Activated CD4-positive, alpha-beta memory T cell treated with anti-CD3 and anti-CD28 coated beads, Interleukin-2, amount 10 ng/mL, durations not matched to agents 7 days and 5 days (primary cell): Measurements from ENCODE around the gene PAX8. TPM values are rescaled to one million over a fixed set of nuclear protein-coding genes. Genes with fewer than 3 reads are reported as not detected.
"Not testable (repeated sequence)": the region's sequence is repeated elsewhere in the genome, so short reads cannot be mapped to it uniquely, and the experiment has no call there.

Experiments
- CTCF ChIA-PET: fragments of 350-600 bp; sonication (Branson Sonifier 250); formaldehyde crosslinking; loops from one replicate; lab custom pipeline; 2021; ENCODE audit warnings: antibody characterized with exemption, inconsistent platforms; lab: Charles Lee
- POLR2A ChIA-PET: fragments of 350-600 bp; sonication (Branson Sonifier 250); formaldehyde crosslinking; loops from one replicate; lab custom pipeline; 2021; ENCODE audit warnings: antibody characterized with exemption; lab: Charles Lee
- DNase-seq: peaks from one replicate; pipeline ENCODE4 v3.0.0-alpha.2; 2020
- H3K27ac Mint-ChIP-seq: one replicate; pipeline ENCODE4 v1.8.0; 2021; ENCODE audit warnings: mild to moderate bottlenecking, mixed read lengths
- H3K27me3 Mint-ChIP-seq: one replicate; pipeline ENCODE4 v1.8.0; 2021; ENCODE audit warnings: mixed read lengths
- H3K36me3 Mint-ChIP-seq: one replicate; pipeline ENCODE4 v1.8.0; 2021; ENCODE audit warnings: low read depth, mixed read lengths
- H3K4me1 Mint-ChIP-seq: one replicate; pipeline ENCODE4 v1.8.0; 2021; ENCODE audit warnings: mixed read lengths
- H3K4me3 Mint-ChIP-seq: one replicate; pipeline ENCODE4 v1.8.0; 2021; ENCODE audit warnings: mild to moderate bottlenecking, mixed read lengths
- H3K9me3 Mint-ChIP-seq: one replicate; pipeline ENCODE4 v1.8.0; 2021; ENCODE audit warnings: mixed read lengths
- total RNA-seq, 2 experiments: library from RNA; stranded (reverse); gene quantifications; one replicate each; pipeline ENCODE4 v1.2.3, GENCODE V29; 2021

PAX8 gene
- total RNA-seq, 2 experiments from 2014 or later = 1.7 TPM

DNA sequence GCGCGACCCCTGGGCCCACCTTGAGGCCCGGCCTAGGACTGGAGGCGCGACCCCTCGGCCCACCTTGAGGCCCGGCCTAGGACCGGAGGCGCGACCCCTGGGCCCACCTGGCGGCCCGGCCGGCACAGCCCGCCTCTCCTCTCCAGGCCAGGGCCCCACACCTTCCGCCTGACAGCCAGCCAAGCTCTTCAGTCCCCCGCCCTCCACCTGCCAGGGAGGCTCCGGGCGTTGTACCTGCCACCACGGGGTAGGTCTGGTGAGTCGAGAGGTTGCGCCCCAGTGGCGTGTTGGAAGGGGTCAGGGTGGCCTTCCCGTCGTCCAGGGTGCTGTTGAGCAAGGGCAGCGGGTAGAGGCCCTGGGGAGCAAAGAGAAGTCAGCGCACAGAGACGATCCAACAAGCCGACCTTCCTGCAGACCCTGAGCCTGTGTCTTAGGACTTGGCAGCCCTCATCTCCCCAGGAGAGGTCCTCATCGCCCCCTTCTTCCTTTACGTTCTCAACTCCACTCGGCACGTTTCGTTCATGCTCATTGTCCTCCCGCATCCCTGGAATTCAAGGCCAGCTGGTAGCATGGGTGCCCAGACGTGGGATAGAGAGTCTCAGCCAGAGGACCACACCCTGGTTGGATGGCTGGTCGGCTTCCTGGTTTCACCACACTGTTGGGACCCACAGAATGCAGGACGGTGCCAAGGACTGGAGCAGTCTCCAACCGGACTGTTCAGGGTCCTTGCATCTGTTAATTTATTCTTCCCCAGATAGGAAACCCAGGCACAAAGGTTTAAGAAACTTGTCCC is 42.2 kb downstream of the PAX8 start:
- Mint-ChIP-seq H3K27ac (peak overlapping the region; percentile 74), H3K27me3 (peaks cover 1% of the 10 kb centered on the region), H3K9me3 (no peaks in the 10 kb centered on the region), H3K4me1 (peaks cover 52% of the 10 kb centered on the region), H3K36me3 (peaks cover 39% of the 10 kb centered on the region), H3K4me3 (peak overlapping the region; percentile 71)
- no peak for DNase-seq
- CTCF ChIA-PET = interaction anchor here (4.3 kb wide), 1 partner anchor 12 kb away, joined by 19 read pairs; no protein-coding TSS in a partner anchor
- POLR2A ChIA-PET = no interaction called here

GRCh38 chr2:113235347-113236226 is 43.1 kb downstream of the PAX8 start:
- CTCF ChIA-PET = interaction anchor here (1.0 to 2.3 kb wide), 9 partner anchors 11 to 156 kb away, joined by 3 to 13 read pairs (median 5); no protein-coding TSS in a partner anchor
- DNase-seq = peak; percentile 76
- not testable (repeated sequence) for H3K27me3 Mint-ChIP-seq, H3K9me3 Mint-ChIP-seq
- peak overlapping the region; percentile 87 for H3K27ac Mint-ChIP-seq
- POLR2A ChIA-PET = interaction anchor here (0.9 to 1.4 kb wide), 6 partner anchors 8 to 62 kb away, joined by 3 to 7 read pairs (median 3); partner anchors contain the start of gene PSD4
- H3K36me3 Mint-ChIP-seq = peaks cover 33% of the 10 kb centered on the region
- H3K4me1 Mint-ChIP-seq = peaks cover 51% of the 10 kb centered on the region
- peak overlapping the region; percentile 90 for H3K4me3 Mint-ChIP-seq

GRCh38 chr2:113234721-113235346 is 43.9 kb downstream of the PAX8 start:
- no peak for DNase-seq
- no peaks in the 10 kb centered on the region for H3K9me3 Mint-ChIP-seq
- CTCF ChIA-PET = interaction anchor here (1.0 to 2.3 kb wide), 9 partner anchors 12 to 155 kb away, joined by 3 to 13 read pairs (median 5); no protein-coding TSS in a partner anchor
- peak overlapping the region; percentile 90 for H3K4me3 Mint-ChIP-seq
- H3K27me3 Mint-ChIP-seq = peaks cover 1% of the 10 kb centered on the region
- H3K36me3 Mint-ChIP-seq = peaks cover 27% of the 10 kb centered on the region
- peak overlapping the region; percentile 87 for H3K27ac Mint-ChIP-seq
- peaks cover 53% of the 10 kb centered on the region for H3K4me1 Mint-ChIP-seq
- POLR2A ChIA-PET = interaction anchor here (0.9 to 1.4 kb wide), 6 partner anchors 9 to 61 kb away, joined by 3 to 7 read pairs (median 3); partner anchors contain the start of gene PSD4

DNA sequence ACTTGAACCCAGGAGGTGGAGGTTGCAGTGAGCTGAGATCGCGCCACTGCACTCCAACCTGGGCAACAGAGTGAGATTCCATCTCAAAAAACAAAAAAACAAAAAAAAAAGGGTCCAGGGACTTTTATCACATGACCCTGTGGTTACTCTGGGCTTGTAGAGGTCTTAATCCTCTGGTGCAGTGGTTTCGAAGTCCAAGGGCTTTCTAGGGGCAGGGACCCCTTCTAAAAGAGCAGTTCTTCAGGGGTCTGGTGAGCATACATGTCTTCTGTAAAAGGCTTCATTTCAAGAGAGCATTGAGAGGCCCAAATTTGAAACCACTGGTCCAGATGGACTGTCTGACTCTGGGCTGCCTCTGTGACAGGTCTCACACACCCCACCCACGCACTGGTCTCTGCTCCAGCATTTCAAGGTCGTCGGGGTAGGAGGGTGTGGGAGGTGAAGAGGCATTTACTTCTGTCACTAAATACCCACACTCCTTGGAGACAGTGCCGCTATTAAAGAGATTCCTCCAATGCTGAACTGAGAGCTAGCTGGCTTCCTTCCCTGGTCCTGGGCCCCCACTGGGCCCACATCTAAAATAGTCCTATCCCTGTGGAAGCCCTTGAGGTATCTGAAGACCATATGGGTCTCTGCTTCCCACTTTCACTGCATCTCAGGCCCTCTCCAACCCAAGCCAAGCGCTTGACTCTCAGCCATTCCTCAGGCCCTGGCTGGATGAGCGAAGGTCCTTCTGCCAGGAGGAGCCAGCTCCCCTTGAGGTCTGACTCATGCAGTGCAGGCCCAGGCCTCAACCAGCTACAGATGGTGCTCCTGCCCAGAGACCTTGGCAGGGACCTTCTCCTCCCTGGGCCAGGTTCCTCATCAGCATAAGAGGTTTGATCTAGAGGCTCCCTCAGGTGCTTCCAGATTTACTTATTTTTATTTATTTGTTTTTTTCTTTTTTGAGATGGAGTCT is 44.8 kb downstream of the PAX8 start:
- Mint-ChIP-seq H3K27me3 (peaks cover 1% of the 10 kb centered on the region), H3K27ac (no peak overlapping the region), H3K4me1 (peaks cover 53% of the 10 kb centered on the region), H3K36me3 (peaks cover 20% of the 10 kb centered on the region), H3K9me3 (no peaks in the 10 kb centered on the region), H3K4me3 (peak overlapping the region; percentile 15)
- DNase-seq = no peak
- POLR2A ChIA-PET = no interaction called here
- CTCF ChIA-PET = interaction anchor here (1.0 to 2.3 kb wide), 8 partner anchors 11 to 154 kb away, joined by 3 to 13 read pairs (median 4); no protein-coding TSS in a partner anchor

GRCh38 chr2:113232740-113233139 is 46.0 kb downstream of the PAX8 start:
- Mint-ChIP-seq H3K27me3 (peaks cover 1% of the 10 kb centered on the region), H3K36me3 (peaks cover 16% of the 10 kb centered on the region), H3K4me1 (peaks cover 58% of the 10 kb centered on the region), H3K27ac (no peak overlapping the region), H3K9me3 (no peaks in the 10 kb centered on the region), H3K4me3 (no peak overlapping the region)
- ChIA-PET POLR2A (no interaction called here), CTCF (interaction anchor here (0.7 to 1.0 kb wide), 2 partner anchors 27 to 160 kb away, joined by 3 to 4 read pairs; no protein-coding TSS in a partner anchor)
- DNase-seq = no peak

DNA sequence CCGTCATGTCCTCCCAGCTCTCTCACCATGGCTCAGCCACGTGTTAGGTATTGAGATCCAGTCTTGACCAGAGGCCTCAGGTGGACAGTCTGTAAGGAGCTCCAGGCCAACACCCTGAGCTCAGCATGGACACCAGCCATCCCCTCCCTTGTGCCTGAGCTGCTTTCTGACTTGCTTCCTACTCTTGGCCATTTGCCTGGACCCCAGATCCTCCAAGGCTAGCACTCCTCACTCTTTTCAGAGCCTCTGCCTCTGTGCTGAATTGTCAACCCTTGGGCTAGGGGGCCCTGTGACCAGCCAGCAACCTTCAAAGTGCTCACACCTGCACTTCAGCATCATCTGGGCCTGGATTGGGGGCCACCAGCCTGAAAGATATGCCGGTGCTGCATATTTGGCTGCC is 46.6 kb downstream of the PAX8 start:
- H3K36me3 Mint-ChIP-seq = peaks cover 9% of the 10 kb centered on the region
- peaks cover 1% of the 10 kb centered on the region for H3K27me3 Mint-ChIP-seq
- H3K4me3 Mint-ChIP-seq = no peak overlapping the region
- ChIA-PET CTCF (no interaction called here), POLR2A (interaction anchor here (1.1 kb wide), 1 partner anchor 20 kb away, joined by 3 read pairs; no protein-coding TSS in a partner anchor)
- no peak overlapping the region for H3K27ac Mint-ChIP-seq
- H3K4me1 Mint-ChIP-seq = peaks cover 58% of the 10 kb centered on the region
- no peak for DNase-seq
- H3K9me3 Mint-ChIP-seq = no peaks in the 10 kb centered on the region

DNA sequence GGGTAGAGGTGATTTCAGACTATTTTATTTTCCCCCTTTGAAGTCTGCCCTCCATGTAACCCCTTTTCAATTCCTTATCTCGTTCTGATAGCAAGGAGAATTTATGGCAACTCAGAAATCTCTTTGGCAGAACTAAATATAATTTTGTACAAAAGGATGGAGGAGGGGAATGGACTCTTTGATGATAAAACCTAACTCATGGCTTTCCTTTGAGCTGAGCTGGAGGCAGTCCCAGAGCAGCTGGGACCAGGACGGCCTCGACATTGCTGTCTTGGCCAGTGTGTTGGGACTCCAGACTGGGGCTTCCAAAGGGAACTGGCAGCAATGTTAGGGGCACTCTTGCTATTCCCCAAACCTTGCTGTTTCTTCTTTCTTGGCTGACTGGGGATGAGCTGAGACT is 47.7 kb downstream of the PAX8 start:
- CTCF ChIA-PET = interaction anchor here (0.9 to 2.1 kb wide), 8 partner anchors 10 to 93 kb away, joined by 3 to 7 read pairs (median 4); no protein-coding TSS in a partner anchor

GRCh38 chr2:113230531-113230930 is 48.2 kb downstream of the PAX8 start:
- ChIA-PET POLR2A (interaction anchor here (1.0 to 2.0 kb wide), 4 partner anchors 8 to 55 kb away, joined by 3 to 5 read pairs (median 4); no protein-coding TSS in a partner anchor), CTCF (interaction anchor here (0.9 to 2.1 kb wide), 7 partner anchors 10 to 92 kb away, joined by 3 to 7 read pairs (median 5); no protein-coding TSS in a partner anchor)
- Mint-ChIP-seq H3K27ac (no peak overlapping the region), H3K36me3 (peaks cover 3% of the 10 kb centered on the region), H3K4me1 (peaks cover 50% of the 10 kb centered on the region), H3K9me3 (no peaks in the 10 kb centered on the region), H3K4me3 (no peak overlapping the region), H3K27me3 (peaks cover 1% of the 10 kb centered on the region)
- no peak for DNase-seq

More for the DNA sequence above, 47.7 kb downstream of the PAX8 start:
- POLR2A ChIA-PET = interaction anchor here (1.0 to 2.0 kb wide), 3 partner anchors 9 to 56 kb away, joined by 3 to 5 read pairs (median 4); no protein-coding TSS in a partner anchor
- DNase-seq = no peak
- Mint-ChIP-seq H3K4me1 (peaks cover 51% of the 10 kb centered on the region), H3K27me3 (peaks cover 1% of the 10 kb centered on the region), H3K27ac (no peak overlapping the region), H3K9me3 (no peaks in the 10 kb centered on the region), H3K4me3 (no peak overlapping the region), H3K36me3 (peaks cover 4% of the 10 kb centered on the region)

DNA sequence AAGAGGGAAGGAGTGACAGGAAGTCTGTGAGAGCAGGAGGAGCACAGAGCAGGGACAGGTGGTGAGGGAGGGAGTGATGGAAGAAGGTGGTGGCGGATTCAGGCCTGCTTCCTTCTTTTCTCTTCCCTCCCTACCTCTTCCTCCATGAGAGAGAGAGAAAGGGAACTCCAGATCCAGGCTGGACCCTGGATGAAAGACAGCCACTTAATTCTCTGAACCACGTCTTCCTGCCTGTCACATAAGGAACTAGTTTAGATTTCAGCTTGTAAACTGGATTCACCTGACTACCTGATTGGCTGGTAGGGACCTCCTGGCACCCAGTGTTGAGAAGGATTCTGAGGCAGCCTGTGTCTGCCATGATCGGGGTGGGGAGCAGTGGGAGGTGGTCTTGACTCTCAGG is 48.9 kb downstream of the PAX8 start:
- POLR2A ChIA-PET = interaction anchor here (0.6 to 2.0 kb wide), 4 partner anchors 9 to 55 kb away, joined by 3 to 5 read pairs (median 3); no protein-coding TSS in a partner anchor
- H3K27me3 Mint-ChIP-seq = peaks cover 1% of the 10 kb centered on the region

GRCh38 chr2:113228991-113229716 is 49.6 kb downstream of the PAX8 start:
- peaks cover 4% of the 10 kb centered on the region for H3K27me3 Mint-ChIP-seq
- no peak overlapping the region for H3K4me3 Mint-ChIP-seq
- DNase-seq = no peak
- H3K9me3 Mint-ChIP-seq = no peaks in the 10 kb centered on the region
- POLR2A ChIA-PET = interaction anchor here (0.6 to 2.0 kb wide), 4 partner anchors 9 to 54 kb away, joined by 3 to 5 read pairs (median 3); no protein-coding TSS in a partner anchor
- CTCF ChIA-PET = interaction anchor here (0.9 to 1.9 kb wide), 2 partner anchors 21 to 91 kb away, joined by 5 to 7 read pairs; no protein-coding TSS in a partner anchor
- no peaks in the 10 kb centered on the region for H3K36me3 Mint-ChIP-seq
- no peak overlapping the region for H3K27ac Mint-ChIP-seq
- peaks cover 42% of the 10 kb centered on the region for H3K4me1 Mint-ChIP-seq

More for the DNA sequence above, 48.9 kb downstream of the PAX8 start:
- DNase-seq = no peak
- CTCF ChIA-PET = interaction anchor here (0.9 to 2.1 kb wide), 5 partner anchors 9 to 92 kb away, joined by 3 to 7 read pairs (median 6); no protein-coding TSS in a partner anchor
- no peak overlapping the region for H3K4me3 Mint-ChIP-seq
- peaks cover 45% of the 10 kb centered on the region for H3K4me1 Mint-ChIP-seq
- no peak overlapping the region for H3K27ac Mint-ChIP-seq
- no peaks in the 10 kb centered on the region for H3K36me3 Mint-ChIP-seq
- no peaks in the 10 kb centered on the region for H3K9me3 Mint-ChIP-seq
